Astrocyte of the hippocampus (primary cell): ENCODE results near the gene IRAK4.

Source experiments
- DNase-seq: peaks from one replicate; pipeline ENCODE4 v3.0.0; 2011; ENCODE audit warnings: low read depth, low spot score

The IRAK4 gene

DNA sequence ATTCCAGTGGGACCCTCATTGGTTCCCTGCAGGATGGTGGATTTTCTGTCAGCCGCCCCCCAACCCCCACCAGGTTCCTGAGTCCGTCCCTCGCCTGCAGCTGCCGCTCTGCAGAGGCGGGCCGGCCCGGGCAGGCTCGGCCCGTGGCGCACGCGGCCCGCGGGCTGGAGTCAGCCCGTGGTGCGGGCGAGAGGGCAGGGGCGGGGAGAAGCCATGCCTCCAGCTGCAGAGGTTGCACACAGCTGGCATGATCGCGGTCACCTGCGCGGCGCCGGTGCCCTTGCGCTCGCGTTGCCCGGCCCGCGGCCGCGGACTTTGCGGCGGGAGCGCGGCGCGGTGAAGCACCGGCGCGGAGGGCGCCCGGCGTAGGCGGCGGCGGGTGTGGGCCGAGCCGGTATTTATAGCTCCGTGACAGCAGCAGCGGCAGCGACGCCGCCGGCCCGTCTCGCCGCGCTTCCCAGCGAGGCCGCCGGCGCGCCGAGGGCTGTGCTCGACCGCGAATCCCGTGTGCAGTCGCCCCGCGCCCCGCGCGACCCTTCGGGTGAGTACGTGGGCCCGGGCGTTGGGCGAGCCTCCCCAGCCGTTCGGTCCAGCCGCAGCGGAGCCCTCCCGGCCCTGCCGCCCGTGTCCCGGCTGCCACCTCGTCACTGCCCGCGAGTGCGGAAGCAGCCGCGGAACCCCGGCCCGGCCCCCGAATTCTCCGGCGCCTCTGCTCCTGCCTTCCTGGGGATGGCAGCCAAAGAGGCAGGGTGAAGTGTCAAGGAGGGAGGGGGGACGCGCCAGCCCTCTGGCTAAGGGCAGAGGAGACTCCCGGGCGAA is 77.1 kb downstream of the IRAK4 start, which contains the start of gene TMEM117:
TSS of gene TMEM117 (plus strand) at position 426 of the 819 bp plus-strand sequence.
- peak; percentile 78 for DNase-seq

DNA sequence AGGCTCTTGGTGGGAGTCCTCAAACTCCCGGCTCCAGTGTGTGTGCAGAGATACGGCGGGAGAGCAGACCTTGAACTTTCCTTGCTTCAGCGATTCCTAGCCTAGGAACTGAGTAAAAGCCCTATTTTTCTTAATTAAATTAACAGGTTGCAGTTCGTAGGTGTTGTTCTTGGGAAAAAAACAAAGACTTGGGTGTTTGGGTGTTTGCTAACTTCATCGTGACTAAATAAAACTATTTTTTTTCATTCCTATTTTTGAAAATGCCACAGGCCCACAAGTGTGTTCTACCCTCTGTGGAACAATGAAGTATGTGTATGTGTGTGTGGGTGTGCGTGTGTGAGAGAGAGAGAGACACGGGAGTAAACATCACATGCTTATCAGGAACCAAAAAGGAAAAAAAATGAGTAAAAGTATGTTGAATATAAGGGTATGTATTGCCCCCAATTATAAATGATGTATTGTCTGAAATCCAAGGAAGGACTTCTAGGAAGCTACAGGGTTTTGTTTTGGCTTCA is 77.8 kb downstream of the IRAK4 start:
- peak; percentile 32 for DNase-seq
